Measurements from ENCODE around the gene EI24.

- TF ChIP-seq, protein P1, sequence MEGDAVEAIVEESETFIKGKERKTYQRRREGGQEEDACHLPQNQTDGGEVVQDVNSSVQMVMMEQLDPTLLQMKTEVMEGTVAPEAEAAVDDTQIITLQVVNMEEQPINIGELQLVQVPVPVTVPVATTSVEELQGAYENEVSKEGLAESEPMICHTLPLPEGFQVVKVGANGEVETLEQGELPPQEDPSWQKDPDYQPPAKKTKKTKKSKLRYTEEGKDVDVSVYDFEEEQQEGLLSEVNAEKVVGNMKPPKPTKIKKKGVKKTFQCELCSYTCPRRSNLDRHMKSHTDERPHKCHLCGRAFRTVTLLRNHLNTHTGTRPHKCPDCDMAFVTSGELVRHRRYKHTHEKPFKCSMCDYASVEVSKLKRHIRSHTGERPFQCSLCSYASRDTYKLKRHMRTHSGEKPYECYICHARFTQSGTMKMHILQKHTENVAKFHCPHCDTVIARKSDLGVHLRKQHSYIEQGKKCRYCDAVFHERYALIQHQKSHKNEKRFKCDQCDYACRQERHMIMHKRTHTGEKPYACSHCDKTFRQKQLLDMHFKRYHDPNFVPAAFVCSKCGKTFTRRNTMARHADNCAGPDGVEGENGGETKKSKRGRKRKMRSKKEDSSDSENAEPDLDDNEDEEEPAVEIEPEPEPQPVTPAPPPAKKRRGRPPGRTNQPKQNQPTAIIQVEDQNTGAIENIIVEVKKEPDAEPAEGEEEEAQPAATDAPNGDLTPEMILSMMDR (optimal IDR thresholded peaks at IDR 0.05 in 1 of 3, IDR thresholded peaks at IDR 0.05 in 1 of 3, conservative IDR thresholded peaks at IDR 0.05 in 1 of 3; ENCODE audit: extremely low read depth in 1 of 3, insufficient read depth in 2 of 3, low read length in 3 of 3): no peak
- no peak for TF ChIP-seq EZH2 (IDR thresholded peaks at IDR 0.05; ENCODE audit: low read length)
Measured at GRCh38 chr11:125587480-125587879, 18.2 kb downstream of the EI24 start.

Data from keratinocyte (primary cell).